Breast epithelium (tissue), 3 donors: ENCODE measurements around the gene TAPBPL.
"Not testable (repeated sequence)": the region's sequence is repeated elsewhere in the genome, so short reads cannot be mapped to it uniquely, and the experiment has no call there.

Experiments
- POLR2A ChIP-seq: fragments of 450-650 bp; IDR thresholded peaks from one replicate; pipeline ENCODE4 v1.6.1; 2016; ENCODE audit warnings: antibody characterized with exemption, mild to moderate bottlenecking, moderate library complexity
- POLR2AphosphoS5 ChIP-seq, 3 donors: sonication (generic); formaldehyde crosslinking; IDR thresholded peaks; one replicate each; pipeline ENCODE4 v1.6.1; 2017; ENCODE audit warnings: antibody characterized with exemption in 3 of 3
- TF ChIP-seq, protein P1 (sequence below), 3 donors: fragments of 450-650 bp; IDR thresholded peaks; one replicate each; pipeline ENCODE4 v1.5.1; 2016 to 2017; ENCODE audit warnings: antibody characterized with exemption in 3 of 3, mild to moderate bottlenecking in 3 of 3, moderate library complexity in 3 of 3

DNA sequence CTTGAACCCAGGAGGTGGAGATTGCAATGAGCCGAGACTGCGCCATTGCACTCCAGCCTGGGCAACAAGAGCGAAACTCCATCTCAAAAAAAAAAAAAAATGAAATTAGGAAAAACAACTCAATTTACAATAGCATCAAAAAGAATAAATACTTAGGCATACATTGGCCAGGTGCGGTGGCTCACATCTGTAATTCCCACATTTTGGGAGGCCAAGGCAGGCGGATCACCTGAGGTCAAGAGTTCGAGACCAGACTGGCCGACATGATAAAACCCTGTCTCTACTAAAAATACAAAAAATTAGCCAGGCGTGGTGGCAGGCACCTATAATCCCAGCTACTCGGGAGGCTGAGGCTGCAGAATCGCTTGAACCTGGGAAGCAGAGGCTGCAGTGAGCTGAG lies 24.0 kb upstream of the TAPBPL start:
- TF ChIP-seq, protein P1, sequence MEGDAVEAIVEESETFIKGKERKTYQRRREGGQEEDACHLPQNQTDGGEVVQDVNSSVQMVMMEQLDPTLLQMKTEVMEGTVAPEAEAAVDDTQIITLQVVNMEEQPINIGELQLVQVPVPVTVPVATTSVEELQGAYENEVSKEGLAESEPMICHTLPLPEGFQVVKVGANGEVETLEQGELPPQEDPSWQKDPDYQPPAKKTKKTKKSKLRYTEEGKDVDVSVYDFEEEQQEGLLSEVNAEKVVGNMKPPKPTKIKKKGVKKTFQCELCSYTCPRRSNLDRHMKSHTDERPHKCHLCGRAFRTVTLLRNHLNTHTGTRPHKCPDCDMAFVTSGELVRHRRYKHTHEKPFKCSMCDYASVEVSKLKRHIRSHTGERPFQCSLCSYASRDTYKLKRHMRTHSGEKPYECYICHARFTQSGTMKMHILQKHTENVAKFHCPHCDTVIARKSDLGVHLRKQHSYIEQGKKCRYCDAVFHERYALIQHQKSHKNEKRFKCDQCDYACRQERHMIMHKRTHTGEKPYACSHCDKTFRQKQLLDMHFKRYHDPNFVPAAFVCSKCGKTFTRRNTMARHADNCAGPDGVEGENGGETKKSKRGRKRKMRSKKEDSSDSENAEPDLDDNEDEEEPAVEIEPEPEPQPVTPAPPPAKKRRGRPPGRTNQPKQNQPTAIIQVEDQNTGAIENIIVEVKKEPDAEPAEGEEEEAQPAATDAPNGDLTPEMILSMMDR (IDR thresholded peaks at IDR 0.05) = not testable (repeated sequence)
- TF ChIP-seq POLR2A; POLR2AphosphoS5 (IDR thresholded peaks at IDR 0.05): not testable (repeated sequence)
